Muscle layer of duodenum (tissue), 2 donors: ENCODE measurements around the gene DCTN1.
"Not testable (repeated sequence)": the region's sequence is repeated elsewhere in the genome, so short reads cannot be mapped to it uniquely, and the experiment has no call there.

Experiments
- H3K27ac ChIP-seq: one replicate; pipeline ENCODE4 v1.7.0; 2013; ENCODE audit warnings: mild to moderate bottlenecking, low read length
- H3K27me3 ChIP-seq: one replicate; pipeline ENCODE4 v1.7.0; 2013; ENCODE audit warnings: low read depth, mild to moderate bottlenecking, control low read depth, low read length
- H3K36me3 ChIP-seq, 2 donors: one replicate each; pipeline ENCODE4 v1.7.0; 2013; ENCODE audit warnings: low read length in 2 of 2, control low read depth in 1 of 2, mild to moderate bottlenecking in 1 of 2; ENCODE audit not compliant: insufficient read depth in 2 of 2, control insufficient read depth in 1 of 2
- H3K4me1 ChIP-seq, 2 donors: one replicate each; pipeline ENCODE4 v1.7.0; 2013; ENCODE audit warnings: low read length in 2 of 2, mild to moderate bottlenecking in 2 of 2, control low read depth in 1 of 2, moderate library complexity in 1 of 2; ENCODE audit not compliant: insufficient read depth in 2 of 2, control insufficient read depth in 1 of 2
- H3K4me3 ChIP-seq, 2 donors: one replicate each; pipeline ENCODE4 v1.7.0; 2013; ENCODE audit warnings: low read length in 2 of 2, low read depth in 1 of 2, mild to moderate bottlenecking in 1 of 2
- H3K9me3 ChIP-seq, 2 donors: one replicate each; pipeline ENCODE4 v1.7.0; 2013; ENCODE audit warnings: low read length in 2 of 2, control low read depth in 1 of 2, mild to moderate bottlenecking in 1 of 2; ENCODE audit not compliant: control insufficient read depth in 1 of 2
- donor health status: healthy.

The DCTN1 gene

GRCh38 chr2:74336227-74336626, 43.9 kb downstream of the DCTN1 start:
- H3K27ac ChIP-seq, H3K4me1 ChIP-seq, H3K27me3 ChIP-seq, H3K9me3 ChIP-seq, H3K4me3 ChIP-seq, H3K36me3 ChIP-seq: not testable (repeated sequence)

GRCh38 chr2:74334931-74335333, 45.2 kb downstream of the DCTN1 start:
- Histone ChIP-seq H3K9me3 (no peaks in the 10 kb centered on the region), H3K4me1 (no peaks in the 10 kb centered on the region), H3K36me3 (peaks cover 0 to 14% of the 10 kb centered on the region in 2 donors), H3K27ac (no peak overlapping the region), H3K27me3 (no peaks in the 10 kb centered on the region), H3K4me3 (no peak overlapping the region)

DNA sequence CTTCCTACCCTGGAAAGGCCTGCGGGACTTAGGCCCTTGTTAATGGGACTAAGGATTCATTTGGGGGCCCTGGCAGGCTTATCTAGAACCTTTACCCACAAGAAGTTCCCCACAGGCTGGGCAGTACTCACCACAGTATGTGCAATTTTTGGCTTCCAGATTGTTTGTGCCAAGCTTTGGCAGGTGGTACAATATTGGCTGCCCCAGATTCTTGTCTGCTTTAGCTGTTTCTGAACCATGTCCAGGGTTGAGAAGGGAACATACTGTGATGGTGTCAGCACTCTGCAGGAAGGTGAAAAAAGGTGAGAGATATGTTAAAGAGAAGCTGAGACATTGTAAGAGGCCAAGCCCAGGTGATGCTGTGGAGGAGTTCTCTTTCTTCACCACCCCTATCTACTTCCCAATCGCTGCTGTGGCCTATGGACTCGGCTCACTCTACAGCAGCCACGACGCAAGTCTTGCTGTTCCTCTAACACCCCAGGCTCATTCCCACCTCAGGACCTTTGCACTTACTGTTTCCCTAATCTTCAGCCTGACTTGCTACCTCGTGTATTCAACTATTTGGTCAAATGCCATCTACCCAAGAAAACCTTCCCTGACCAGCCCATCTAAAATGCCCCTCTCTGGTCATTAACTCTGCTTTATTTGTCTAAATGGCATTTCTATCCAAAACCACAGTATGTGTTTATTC, 46.1 kb downstream of the DCTN1 start:
- H3K27me3 ChIP-seq: no peaks in the 10 kb centered on the region
- H3K27ac ChIP-seq: no peak overlapping the region
- no peaks in the 10 kb centered on the region for H3K9me3 ChIP-seq
- peaks cover 0 to 14% of the 10 kb centered on the region in 2 donors for H3K36me3 ChIP-seq
- no peak overlapping the region for H3K4me3 ChIP-seq
- no peaks in the 10 kb centered on the region for H3K4me1 ChIP-seq

GRCh38 chr2:74333175-74333574, 46.9 kb downstream of the DCTN1 start:
- no peaks in the 10 kb centered on the region for H3K9me3 ChIP-seq
- H3K27ac ChIP-seq: no peak overlapping the region
- H3K4me3 ChIP-seq: no peak overlapping the region
- H3K36me3 ChIP-seq: peaks cover 0 to 14% of the 10 kb centered on the region in 2 donors
- H3K4me1 ChIP-seq: no peaks in the 10 kb centered on the region
- no peaks in the 10 kb centered on the region for H3K27me3 ChIP-seq

DNA sequence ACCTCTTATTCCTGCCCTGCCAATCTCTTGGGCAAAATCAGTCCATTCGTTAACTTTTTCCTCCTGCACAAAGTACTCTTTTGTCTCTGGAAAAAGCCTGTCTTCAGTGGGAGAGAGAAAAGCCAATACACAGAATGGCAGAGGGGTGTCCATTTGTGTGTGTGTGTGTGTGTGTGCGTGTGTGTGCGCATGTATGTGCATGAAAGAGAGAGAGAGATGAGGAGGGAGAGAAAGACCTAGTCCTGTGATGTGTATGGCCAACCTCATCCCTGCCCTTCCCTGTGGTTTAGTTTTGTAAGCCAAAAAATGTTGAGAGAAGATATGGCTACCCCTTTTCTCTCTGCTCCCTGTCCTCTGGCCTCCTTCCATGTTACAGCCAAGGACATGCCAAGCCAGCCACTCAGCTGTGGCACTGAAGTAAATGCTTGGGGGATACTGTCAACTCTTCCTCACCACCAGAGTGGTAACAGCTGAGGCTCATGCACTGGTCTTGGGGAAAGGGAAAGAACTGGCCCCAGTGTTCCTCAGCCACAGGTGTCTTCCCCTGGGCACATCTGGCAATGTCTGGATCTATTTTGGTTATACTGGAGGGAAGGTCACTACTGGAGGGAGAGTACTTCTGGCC, 47.4 kb downstream of the DCTN1 start:
- H3K4me3 ChIP-seq: no peak overlapping the region
- H3K9me3 ChIP-seq: no peaks in the 10 kb centered on the region
- peaks cover 0 to 14% of the 10 kb centered on the region in 2 donors for H3K36me3 ChIP-seq
- H3K27ac ChIP-seq: no peak overlapping the region
- H3K27me3 ChIP-seq: no peaks in the 10 kb centered on the region
- H3K4me1 ChIP-seq: no peaks in the 10 kb centered on the region

DNA sequence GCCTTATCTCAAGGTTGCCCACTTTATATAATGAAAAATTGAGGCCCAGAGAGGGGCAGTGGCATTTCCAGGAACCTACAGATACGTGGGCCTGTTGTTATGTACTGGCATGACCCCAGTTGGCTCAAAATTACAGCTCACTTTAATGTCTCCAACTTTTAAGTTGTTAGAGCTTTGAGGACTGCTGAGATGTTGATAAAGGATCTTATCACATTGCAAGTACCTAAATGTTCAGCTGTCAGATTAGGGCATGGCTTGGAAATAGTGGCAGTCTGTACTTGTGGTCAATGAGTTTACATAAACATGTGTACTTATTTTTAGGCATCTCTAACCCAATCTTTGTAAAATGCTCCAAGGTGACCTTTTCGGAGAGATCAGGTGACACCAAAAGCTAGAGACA, 51.5 kb downstream of the DCTN1 start:
- Histone ChIP-seq H3K4me1 (no peaks in the 10 kb centered on the region), H3K4me3 (no peak overlapping the region), H3K9me3 (no peaks in the 10 kb centered on the region), H3K27ac (no peak overlapping the region), H3K27me3 (no peaks in the 10 kb centered on the region), H3K36me3 (peaks cover 0 to 14% of the 10 kb centered on the region in 2 donors)

DNA sequence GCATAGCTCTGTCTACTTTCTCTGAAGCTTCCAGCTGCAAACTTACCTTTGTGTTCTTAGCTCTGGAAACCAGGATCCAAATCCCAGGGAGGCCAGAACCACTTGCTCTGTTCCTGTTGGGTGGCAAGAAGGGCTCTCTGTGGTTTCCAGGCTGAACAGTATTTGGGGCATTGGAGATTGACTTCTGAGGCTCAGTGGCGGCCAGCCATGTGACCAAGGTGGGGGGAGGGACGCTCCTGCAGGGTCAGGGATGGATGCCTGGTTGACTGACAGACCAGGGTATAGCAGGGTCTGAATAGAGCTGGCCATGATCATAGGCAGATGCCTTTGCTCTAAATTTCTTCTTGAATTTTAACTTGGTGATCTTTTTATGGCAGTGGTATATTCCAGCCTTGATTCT, 52.0 kb downstream of the DCTN1 start:
- Histone ChIP-seq H3K9me3 (no peaks in the 10 kb centered on the region), H3K36me3 (peaks cover 0 to 14% of the 10 kb centered on the region in 2 donors), H3K27me3 (no peaks in the 10 kb centered on the region), H3K4me1 (no peaks in the 10 kb centered on the region), H3K27ac (no peak overlapping the region), H3K4me3 (no peak overlapping the region)

- Histone ChIP-seq H3K27me3 (no peaks in the 10 kb centered on the region), H3K27ac (no peak overlapping the region), H3K4me3 (no peak overlapping the region), H3K36me3 (peaks cover 0 to 10% of the 10 kb centered on the region in 2 donors), H3K9me3 (no peaks in the 10 kb centered on the region), H3K4me1 (no peaks in the 10 kb centered on the region)
Observed at GRCh38 chr2:74327627-74328026, 52.5 kb downstream of the DCTN1 start.

- Histone ChIP-seq H3K4me3 (no peak overlapping the region), H3K27ac (no peak overlapping the region), H3K4me1 (no peaks in the 10 kb centered on the region), H3K36me3 (peaks cover 0 to 10% of the 10 kb centered on the region in 2 donors), H3K27me3 (no peaks in the 10 kb centered on the region), H3K9me3 (no peaks in the 10 kb centered on the region)
Observed at GRCh38 chr2:74327199-74327598, 52.9 kb downstream of the DCTN1 start.

DNA sequence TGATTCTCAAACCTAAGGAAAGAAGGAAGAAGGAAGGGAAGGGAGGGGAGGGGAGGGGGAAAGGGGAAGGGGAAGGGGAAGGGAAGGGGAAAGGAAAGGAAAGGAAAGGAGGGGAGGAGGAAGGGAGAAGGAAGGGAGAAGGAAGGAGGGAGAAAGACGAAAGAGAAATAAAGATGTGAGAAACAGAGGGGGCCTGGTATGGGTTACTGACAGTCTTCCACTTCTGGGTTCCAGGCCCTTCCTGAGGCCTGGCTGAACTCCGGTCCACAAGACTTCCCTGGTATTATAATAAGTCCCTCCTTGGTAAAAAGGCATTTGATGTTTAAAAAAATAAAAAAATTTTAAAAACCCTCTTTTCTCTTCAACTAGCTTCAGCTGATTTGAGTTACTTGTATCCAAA, 54.3 kb downstream of the DCTN1 start:
- H3K27ac ChIP-seq: no peak overlapping the region
- H3K27me3 ChIP-seq: no peaks in the 10 kb centered on the region
- H3K9me3 ChIP-seq: no peaks in the 10 kb centered on the region
- no peaks in the 10 kb centered on the region for H3K4me1 ChIP-seq
- no peak overlapping the region for H3K4me3 ChIP-seq
- peaks cover 0 to 6% of the 10 kb centered on the region in 2 donors for H3K36me3 ChIP-seq

- H3K36me3 ChIP-seq: peaks cover 0 to 5% of the 10 kb centered on the region in 2 donors
- no peak overlapping the region for H3K27ac ChIP-seq
- H3K4me1 ChIP-seq: no peaks in the 10 kb centered on the region
- no peaks in the 10 kb centered on the region for H3K9me3 ChIP-seq
- H3K27me3 ChIP-seq: no peaks in the 10 kb centered on the region
- H3K4me3 ChIP-seq: no peak overlapping the region
Observed at GRCh38 chr2:74321737-74322136, 58.4 kb downstream of the DCTN1 start.

DNA sequence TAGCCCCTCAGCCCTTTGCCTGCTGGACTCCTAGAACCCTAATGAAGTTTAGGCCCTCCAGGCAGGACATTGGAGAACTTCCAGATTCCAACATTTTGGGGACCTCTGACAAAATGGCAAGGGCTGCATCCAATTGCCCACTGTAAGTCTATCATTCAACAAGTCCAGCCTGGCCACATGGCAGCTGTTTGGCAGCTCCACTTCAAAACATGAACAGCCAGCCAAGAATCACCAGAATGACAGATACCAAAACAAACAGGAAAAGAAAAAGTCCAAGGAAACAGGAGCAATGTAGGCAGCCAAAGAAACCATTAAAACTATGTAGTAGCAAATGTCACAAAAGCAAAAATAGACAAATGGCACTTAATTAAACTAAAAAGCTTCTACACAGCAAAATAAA, 62.4 kb downstream of the DCTN1 start:
- Histone ChIP-seq H3K9me3 (no peaks in the 10 kb centered on the region), H3K36me3 (peaks cover 0 to 9% of the 10 kb centered on the region in 2 donors), H3K27ac (no peak overlapping the region), H3K4me1 (no peaks in the 10 kb centered on the region), H3K27me3 (no peaks in the 10 kb centered on the region), H3K4me3 (no peak overlapping the region)
